ENCODE measurements around the gene PCDHGA1.

PCDHGA1 gene

DNA sequence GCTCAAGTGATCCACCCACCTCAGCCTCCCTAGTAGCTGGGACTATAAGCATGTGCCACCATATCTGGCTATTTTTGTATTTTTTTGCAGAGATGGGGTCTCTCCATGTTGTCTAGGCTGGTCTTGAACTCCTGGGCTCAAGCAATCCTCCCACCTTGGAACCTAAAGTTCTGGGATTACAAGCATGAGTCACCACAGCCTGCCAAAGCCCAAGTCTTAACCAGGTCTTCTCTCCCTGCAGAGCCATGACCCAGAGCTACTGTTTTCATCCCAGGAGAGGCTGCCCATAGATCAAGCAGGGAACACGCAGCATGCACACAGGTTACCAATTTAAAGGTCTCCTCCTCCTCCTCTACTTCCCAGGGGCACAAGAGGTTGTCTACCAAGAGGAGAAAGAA is 188.3 kb downstream of the PCDHGA1 start:
- DNase-seq (ENCODE audit: low read depth): peak; percentile 35

DNA sequence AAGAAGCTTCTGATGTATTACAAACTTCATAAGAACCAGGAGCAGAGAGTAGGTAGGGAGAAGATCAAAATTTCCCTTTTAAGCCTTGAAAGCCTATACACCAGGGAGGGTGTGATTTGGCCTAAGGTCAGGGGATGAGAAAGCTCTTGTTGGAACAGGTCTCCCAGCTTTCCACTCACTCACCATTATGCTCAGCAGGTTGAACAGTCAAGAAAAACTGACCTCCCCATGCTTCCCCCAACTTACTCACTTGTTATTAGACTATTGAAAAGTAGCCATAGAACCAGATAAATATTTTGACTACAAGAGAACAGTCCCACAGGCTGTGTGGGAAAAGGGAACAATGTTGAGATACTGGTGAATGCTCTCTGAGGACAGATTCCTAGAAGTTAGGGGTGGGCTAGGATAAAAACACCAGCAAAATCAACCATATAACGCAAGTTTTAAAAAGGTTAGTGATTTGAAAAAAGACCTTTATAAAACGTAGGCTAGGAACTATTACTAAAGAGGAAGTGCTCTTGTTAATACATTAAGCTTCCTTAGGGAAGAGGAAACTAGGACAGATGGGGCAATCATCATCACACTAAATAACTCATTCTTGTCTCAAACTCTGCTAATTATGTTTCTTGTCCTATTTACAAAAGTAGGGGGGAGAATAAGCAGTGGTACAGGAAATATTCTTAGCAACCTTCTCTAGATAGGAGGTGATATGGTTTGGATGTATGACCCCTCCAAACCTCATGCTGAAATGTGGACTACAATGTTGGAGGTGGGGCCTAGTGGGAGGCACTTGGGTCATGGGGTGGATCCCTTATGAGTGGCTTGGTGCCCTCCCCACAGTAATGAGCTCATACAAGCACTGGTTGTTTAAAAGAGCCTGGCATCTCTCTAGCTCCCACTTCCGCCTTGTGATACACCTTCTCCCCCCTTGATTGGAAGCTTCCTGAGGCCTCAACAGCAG is 189.6 kb downstream of the PCDHGA1 start:
- no peak overlapping the region for H3K4me3 ChIP-seq (ENCODE audit: control insufficient read depth, low read depth, low read length)
- TF ChIP-seq, protein P1, sequence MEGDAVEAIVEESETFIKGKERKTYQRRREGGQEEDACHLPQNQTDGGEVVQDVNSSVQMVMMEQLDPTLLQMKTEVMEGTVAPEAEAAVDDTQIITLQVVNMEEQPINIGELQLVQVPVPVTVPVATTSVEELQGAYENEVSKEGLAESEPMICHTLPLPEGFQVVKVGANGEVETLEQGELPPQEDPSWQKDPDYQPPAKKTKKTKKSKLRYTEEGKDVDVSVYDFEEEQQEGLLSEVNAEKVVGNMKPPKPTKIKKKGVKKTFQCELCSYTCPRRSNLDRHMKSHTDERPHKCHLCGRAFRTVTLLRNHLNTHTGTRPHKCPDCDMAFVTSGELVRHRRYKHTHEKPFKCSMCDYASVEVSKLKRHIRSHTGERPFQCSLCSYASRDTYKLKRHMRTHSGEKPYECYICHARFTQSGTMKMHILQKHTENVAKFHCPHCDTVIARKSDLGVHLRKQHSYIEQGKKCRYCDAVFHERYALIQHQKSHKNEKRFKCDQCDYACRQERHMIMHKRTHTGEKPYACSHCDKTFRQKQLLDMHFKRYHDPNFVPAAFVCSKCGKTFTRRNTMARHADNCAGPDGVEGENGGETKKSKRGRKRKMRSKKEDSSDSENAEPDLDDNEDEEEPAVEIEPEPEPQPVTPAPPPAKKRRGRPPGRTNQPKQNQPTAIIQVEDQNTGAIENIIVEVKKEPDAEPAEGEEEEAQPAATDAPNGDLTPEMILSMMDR (conservative IDR thresholded peaks at IDR 0.05; ENCODE audit: control insufficient read depth, insufficient read depth, low read depth, low read length): no peak
- peak; percentile 13 for DNase-seq (ENCODE audit: low read depth)

More for the DNA sequence above, 188.3 kb downstream of the PCDHGA1 start:
- no peak overlapping the region for H3K4me3 ChIP-seq (ENCODE audit: control insufficient read depth, low read depth, low read length)
- TF ChIP-seq, protein P1 (conservative IDR thresholded peaks at IDR 0.05; ENCODE audit: control insufficient read depth, insufficient read depth, low read depth, low read length): no peak

DNA sequence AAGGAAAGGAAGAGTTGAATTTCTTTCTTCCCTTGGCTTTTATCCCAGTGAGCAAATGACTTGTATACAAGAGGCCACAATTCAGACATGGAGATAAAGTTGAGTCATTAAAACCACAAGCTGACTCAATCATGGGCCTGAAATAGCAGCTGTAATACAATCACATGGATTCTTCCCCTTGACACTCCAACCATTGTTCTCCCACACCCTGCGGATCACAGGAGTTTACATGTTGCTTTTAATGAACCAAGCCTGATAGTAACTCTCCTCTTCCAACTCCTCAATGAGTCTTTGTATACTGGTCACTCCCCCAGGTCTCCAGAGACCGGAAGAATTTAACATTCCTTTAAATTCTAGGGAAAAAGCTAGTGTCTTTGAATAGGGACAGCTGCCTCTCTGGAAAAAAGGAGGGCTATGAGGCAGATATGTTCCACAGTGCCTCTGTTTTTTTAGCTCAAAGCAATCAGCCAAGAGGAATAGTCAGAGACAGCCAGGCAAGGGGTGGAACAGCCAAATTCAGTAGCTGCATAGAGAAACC is 191.0 kb downstream of the PCDHGA1 start:
- DNase-seq (ENCODE audit: low read depth): peak; percentile 99
- no peak overlapping the region for H3K4me3 ChIP-seq (ENCODE audit: control insufficient read depth, low read depth, low read length)
- TF ChIP-seq, protein P1 (conservative IDR thresholded peaks at IDR 0.05; ENCODE audit: control insufficient read depth, insufficient read depth, low read depth, low read length): no peak

DNA sequence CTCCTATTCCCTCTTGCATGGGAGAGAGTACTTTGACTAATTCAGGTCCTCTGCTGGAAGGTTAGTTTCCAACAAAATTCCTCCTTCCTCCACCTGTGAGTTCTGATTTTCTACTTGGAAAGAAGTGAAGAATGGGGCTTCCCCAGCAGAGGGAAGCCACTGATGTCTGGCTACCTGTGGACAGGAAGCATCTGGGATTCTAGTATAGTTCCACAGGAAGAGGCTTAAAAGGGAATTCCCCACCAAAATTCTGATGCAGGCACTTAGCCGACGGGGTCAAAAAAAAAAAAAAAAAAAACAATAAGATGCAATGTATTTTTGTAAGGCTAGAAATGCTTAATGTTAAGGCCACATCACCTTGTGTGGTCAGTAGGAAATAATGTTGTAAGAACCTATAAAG is 192.0 kb downstream of the PCDHGA1 start:
- no peak for DNase-seq (ENCODE audit: low read depth)

DNA sequence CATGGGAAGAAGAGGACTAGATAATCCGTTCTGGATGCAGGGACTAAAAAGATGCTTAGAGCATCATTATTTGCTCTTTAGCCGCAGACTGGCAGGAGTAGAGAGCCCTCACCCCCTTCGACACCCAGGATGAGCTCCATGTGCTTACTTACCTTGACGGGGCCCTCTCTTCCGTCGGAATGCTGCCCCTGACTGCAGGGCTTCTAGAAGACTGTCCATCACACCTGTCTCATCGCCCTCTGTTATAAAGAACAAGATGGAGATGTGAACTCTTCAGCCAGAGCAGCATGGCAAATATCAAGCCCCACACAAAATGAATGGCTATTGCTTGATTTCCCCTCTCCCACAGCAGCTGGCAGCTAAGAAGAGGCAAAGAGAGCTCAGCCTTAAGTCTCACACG is 193.7 kb downstream of the PCDHGA1 start:
- H3K4me3 ChIP-seq (ENCODE audit: control insufficient read depth, low read depth, low read length): no peak overlapping the region
- TF ChIP-seq, protein P1 (conservative IDR thresholded peaks at IDR 0.05; ENCODE audit: control insufficient read depth, insufficient read depth, low read depth, low read length): no peak
- DNase-seq (ENCODE audit: low read depth): no peak

More for the DNA sequence above, 192.0 kb downstream of the PCDHGA1 start:
- TF ChIP-seq, protein P1 (conservative IDR thresholded peaks at IDR 0.05; ENCODE audit: control insufficient read depth, insufficient read depth, low read depth, low read length): no peak
- H3K4me3 ChIP-seq (ENCODE audit: control insufficient read depth, low read depth, low read length): no peak overlapping the region

DNA sequence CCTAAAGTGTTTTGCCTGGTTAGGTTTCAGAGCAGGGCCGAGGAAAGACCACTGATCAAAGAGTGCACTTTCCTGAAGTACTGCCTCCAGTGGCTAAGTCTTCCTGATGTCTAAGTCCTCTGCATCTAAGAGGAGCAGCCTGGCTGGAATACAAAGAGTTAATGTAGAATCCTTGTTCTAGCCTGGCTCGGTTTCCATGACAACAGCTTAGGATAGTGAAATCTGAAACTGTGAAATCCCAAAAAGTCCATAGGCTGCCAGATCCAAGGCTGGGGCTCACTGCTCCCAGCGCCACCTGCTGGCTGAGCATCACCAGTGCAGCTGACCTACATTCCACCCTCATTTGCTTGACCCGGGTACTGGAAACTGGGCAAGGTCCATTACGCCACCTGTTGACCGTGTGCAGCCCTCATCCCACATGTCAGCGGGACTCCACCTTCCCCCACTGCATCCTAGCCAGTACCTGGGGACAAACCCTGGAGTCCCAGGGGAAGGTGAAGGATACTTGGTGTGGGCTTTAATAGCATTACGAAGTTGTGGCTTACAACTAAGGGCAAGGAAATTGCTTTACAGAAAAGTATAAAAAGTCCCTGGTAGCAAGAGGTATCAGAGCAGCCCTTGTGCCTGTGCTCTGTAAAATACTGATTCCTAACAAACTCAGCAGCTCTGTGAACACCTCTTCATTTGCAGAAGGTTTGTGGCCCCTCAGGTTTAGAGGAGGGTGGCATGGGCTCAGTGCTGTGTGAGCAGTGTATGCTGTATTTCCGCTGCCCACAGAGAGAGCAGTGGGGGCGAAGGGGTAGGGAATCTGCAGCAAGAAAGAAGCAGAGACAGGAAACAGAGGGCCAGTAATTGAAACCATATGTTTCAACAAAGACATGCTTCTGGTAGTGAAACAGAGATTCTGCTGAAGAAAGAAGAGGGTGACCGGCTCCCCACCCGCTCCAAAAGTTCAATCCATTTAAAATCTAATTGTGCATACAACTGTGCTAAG is 194.6 kb downstream of the PCDHGA1 start:
- no peak overlapping the region for H3K4me3 ChIP-seq (ENCODE audit: control insufficient read depth, low read depth, low read length)
- DNase-seq (ENCODE audit: low read depth): peak; percentile 98
- TF ChIP-seq, protein P1 (conservative IDR thresholded peaks at IDR 0.05; ENCODE audit: control insufficient read depth, insufficient read depth, low read depth, low read length): peak; percentile 99

Data from fibroblast of mammary gland (primary cell).